HEK293 (cell line): ENCODE measurements around the gene CKLF.

Experiments
- CTCF ChIA-PET: fragments of 350-600 bp; formaldehyde crosslinking; extraction: SDS; loops from one replicate; lab custom pipeline; 2021; ENCODE audit warnings: antibody characterized with exemption; lab: Yijun Ruan, JAX
- POLR2A ChIA-PET: fragments of 300-600 bp; formaldehyde crosslinking; extraction: SDS; loops from one replicate; lab custom pipeline; 2020; ENCODE audit warnings: antibody characterized with exemption, inconsistent platforms; lab: Yijun Ruan, JAX
- H3K27ac ChIP-seq: fragments of 200-500 bp; sonication (Bioruptor generic); 2 replicates; pipeline ENCODE4 v1.5.1; 2014; ENCODE audit warnings: low read depth, low read length, control low read depth, inconsistent platforms; ENCODE audit errors: extremely low read depth
- H3K36me3 ChIP-seq, 2 experiments: fragments of 200-500 bp in 1 of 2; sonication (Bioruptor generic) in 1 of 2; 1 replicate in 1 of 2; 2 replicates in 1 of 2; pipeline ENCODE4 v1.5.1; 2014 to 2017; ENCODE audit warnings: inconsistent platforms in 2 of 2, low read length in 2 of 2; ENCODE audit not compliant: control insufficient read depth in 2 of 2, insufficient read depth in 1 of 2
- H3K4me1 ChIP-seq: fragments of 200-500 bp; sonication (Bioruptor generic); 2 replicates; pipeline ENCODE4 v1.5.1; 2014; ENCODE audit warnings: mild to moderate bottlenecking, low read length, inconsistent platforms; ENCODE audit not compliant: control insufficient read depth, insufficient read depth
- H3K4me3 ChIP-seq: 2 replicates; pipeline ENCODE4 v1.5.1; 2011; ENCODE audit warnings: low read depth, mild to moderate bottlenecking, control low read depth, low read length, moderate library complexity
- H3K9me3 ChIP-seq: fragments of 200-500 bp; sonication (Bioruptor generic); 2 replicates; pipeline ENCODE4 v1.5.1; 2014; ENCODE audit warnings: low read depth, low read length, inconsistent platforms; ENCODE audit not compliant: control insufficient read depth, insufficient read depth
- CTCF ChIP-seq: fragments of 450-650 bp; formaldehyde crosslinking; IDR thresholded peaks from 2 replicates; pipeline ENCODE4 v1.5.1; 2016; ENCODE audit warnings: missing biosample characterization, missing genetic modification characterization
- EGR2 ChIP-seq: fragments of 450-650 bp; formaldehyde crosslinking; IDR thresholded peaks from 2 replicates; pipeline ENCODE4 v1.5.1; 2016; ENCODE audit warnings: low read depth, missing biosample characterization, missing genetic modification characterization
- KLF1 ChIP-seq: fragments of 450-650 bp; formaldehyde crosslinking; IDR thresholded peaks from 2 replicates; pipeline ENCODE4 v1.5.1; 2016; ENCODE audit warnings: missing biosample characterization, missing genetic modification characterization
- REPIN1 ChIP-seq: fragments of 450-650 bp; formaldehyde crosslinking; IDR thresholded peaks from 2 replicates; pipeline ENCODE4 v1.5.1; 2017; ENCODE audit warnings: missing biosample characterization, missing genetic modification characterization, low read depth
- YY2 ChIP-seq: fragments of 450-650 bp; formaldehyde crosslinking; IDR thresholded peaks from 2 replicates; pipeline ENCODE4 v1.5.1; 2016; ENCODE audit warnings: missing biosample characterization, missing genetic modification characterization
- ZNF155 ChIP-seq: fragments of 450-650 bp; formaldehyde crosslinking; IDR thresholded peaks from 2 replicates; pipeline ENCODE4 v1.5.1; 2016; ENCODE audit warnings: missing biosample characterization, missing genetic modification characterization
- ZNF19 ChIP-seq: fragments of 450-650 bp; formaldehyde crosslinking; IDR thresholded peaks from 2 replicates; pipeline ENCODE4; 2016; ENCODE audit warnings: missing biosample characterization, missing genetic modification characterization, low read depth
- ZNF341 ChIP-seq: fragments of 450-650 bp; formaldehyde crosslinking; IDR thresholded peaks from 2 replicates; pipeline ENCODE4; 2016; ENCODE audit warnings: low read depth, missing biosample characterization, missing genetic modification characterization
- ZNF433 ChIP-seq: fragments of 450-650 bp; formaldehyde crosslinking; IDR thresholded peaks from 2 replicates; pipeline ENCODE4 v1.5.1; 2016; ENCODE audit warnings: missing biosample characterization, missing genetic modification characterization, low read depth
- ZNF571 ChIP-seq: fragments of 450-650 bp; formaldehyde crosslinking; IDR thresholded peaks from 2 replicates; pipeline ENCODE4 v1.5.0; 2017; ENCODE audit warnings: missing biosample characterization, missing genetic modification characterization
- ZNF664 ChIP-seq: fragments of 450-650 bp; formaldehyde crosslinking; IDR thresholded peaks from 2 replicates; pipeline ENCODE4 v1.5.1; 2016; ENCODE audit warnings: missing biosample characterization, missing genetic modification characterization
- TF ChIP-seq, protein P1 (sequence below): fragments of 450-650 bp; formaldehyde crosslinking; IDR thresholded peaks from 2 replicates; pipeline ENCODE4 v1.5.1; 2017; ENCODE audit warnings: missing biosample characterization, missing genetic modification characterization
- TF ChIP-seq, protein P2 (sequence below): fragments of 450-650 bp; formaldehyde crosslinking; IDR thresholded peaks from 2 replicates; pipeline ENCODE4 v1.5.1; 2016; ENCODE audit warnings: missing biosample characterization, missing genetic modification characterization

CKLF gene

DNA sequence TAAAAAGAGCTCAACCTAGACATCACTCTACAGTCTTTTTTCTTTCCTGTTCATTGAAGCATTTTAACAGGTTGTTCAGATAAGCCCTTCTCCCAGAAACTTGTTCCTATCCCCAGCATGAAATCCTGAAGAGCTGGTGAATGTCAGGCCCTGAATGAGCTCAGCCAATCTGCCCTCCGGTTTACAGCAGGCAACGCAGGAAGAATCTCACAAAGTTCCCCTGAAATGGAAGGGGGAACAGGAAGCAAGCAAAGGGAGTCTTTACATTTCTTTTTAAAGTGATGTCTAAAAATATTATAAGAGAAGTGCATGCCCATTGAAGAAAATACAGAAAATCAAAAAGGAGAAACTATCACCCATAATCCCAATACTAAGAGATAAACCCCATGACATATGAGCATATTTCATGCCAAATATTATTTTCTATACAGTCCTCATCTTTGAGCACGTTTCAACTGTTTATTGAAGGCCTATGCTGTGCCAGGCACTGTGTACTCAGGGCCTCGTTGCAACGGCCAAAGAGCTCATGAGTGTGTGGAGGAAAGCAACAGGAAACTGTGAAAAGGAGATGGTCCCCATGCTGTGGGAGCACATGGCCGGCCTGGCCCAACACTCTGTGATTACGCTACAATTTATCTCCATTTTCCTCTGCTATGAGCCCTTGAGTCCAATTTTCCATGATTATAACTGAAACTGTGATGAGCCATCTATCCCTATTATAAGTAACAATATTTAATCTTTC lies 8.2 kb upstream of the CKLF start:
- TF ChIP-seq CTCF (tag by site-specific recombination) (no peak), ZNF155 (tag by site-specific recombination) (no peak), YY2 (tag by site-specific recombination) (no peak), ZNF433 (tag by site-specific recombination) (no peak)
- TF ChIP-seq, protein P1, sequence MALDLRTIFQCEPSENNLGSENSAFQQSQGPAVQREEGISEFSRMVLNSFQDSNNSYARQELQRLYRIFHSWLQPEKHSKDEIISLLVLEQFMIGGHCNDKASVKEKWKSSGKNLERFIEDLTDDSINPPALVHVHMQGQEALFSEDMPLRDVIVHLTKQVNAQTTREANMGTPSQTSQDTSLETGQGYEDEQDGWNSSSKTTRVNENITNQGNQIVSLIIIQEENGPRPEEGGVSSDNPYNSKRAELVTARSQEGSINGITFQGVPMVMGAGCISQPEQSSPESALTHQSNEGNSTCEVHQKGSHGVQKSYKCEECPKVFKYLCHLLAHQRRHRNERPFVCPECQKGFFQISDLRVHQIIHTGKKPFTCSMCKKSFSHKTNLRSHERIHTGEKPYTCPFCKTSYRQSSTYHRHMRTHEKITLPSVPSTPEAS (tag by site-specific recombination), result no peak
- Histone ChIP-seq H3K4me3 (no peak overlapping the region), H3K27ac (no peak overlapping the region), H3K9me3 (no peaks in the 10 kb centered on the region), H3K4me1 (no peaks in the 10 kb centered on the region), H3K36me3 (peaks cover 3 to 16% of the 10 kb centered on the region in 2 experiments; a peak in 2 of 3 replicates)
- ChIA-PET POLR2A (no interaction called here), CTCF (no interaction called here)

GRCh38 chr16:66547101-66547989 lies 5.0 kb upstream of the CKLF start:
- POLR2A ChIA-PET, result no interaction called here
- H3K4me1 ChIP-seq, result no peaks in the 10 kb centered on the region
- CTCF ChIA-PET, result interaction anchor here (0.5 to 0.8 kb wide), 3 partner anchors 27 to 192 kb away, joined by 3 read pairs; no protein-coding TSS in a partner anchor
- peaks cover 0 to 11% of the 10 kb centered on the region in 2 experiments; a peak in 2 of 3 replicates for H3K36me3 ChIP-seq
- H3K4me3 ChIP-seq, result no peak overlapping the region
- no peak overlapping the region for H3K27ac ChIP-seq
- no peaks in the 10 kb centered on the region for H3K9me3 ChIP-seq
- TF ChIP-seq ZNF341, result 0 out of 2 replicates have a peak, but pooled peaks have one; percentile 14
- TF ChIP-seq, protein P2, sequence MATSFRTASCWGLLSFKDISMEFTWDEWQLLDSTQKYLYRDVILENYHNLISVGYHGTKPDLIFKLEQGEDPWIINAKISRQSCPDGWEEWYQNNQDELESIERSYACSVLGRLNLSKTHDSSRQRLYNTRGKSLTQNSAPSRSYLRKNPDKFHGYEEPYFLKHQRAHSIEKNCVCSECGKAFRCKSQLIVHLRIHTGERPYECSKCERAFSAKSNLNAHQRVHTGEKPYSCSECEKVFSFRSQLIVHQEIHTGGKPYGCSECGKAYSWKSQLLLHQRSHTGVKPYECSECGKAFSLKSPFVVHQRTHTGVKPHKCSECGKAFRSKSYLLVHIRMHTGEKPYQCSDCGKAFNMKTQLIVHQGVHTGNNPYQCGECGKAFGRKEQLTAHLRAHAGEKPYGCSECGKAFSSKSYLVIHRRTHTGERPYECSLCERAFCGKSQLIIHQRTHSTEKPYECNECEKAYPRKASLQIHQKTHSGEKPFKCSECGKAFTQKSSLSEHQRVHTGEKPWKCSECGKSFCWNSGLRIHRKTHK (tag by site-specific recombination), result no peak
- no peak for TF ChIP-seq EGR2 (tag by site-specific recombination)
- no peak for TF ChIP-seq ZNF571 (tag by site-specific recombination)
- TF ChIP-seq ZNF664 (tag by site-specific recombination), result no peak
- TF ChIP-seq ZNF19 (tag by site-specific recombination), result no peak

- Histone ChIP-seq H3K27ac (no peak overlapping the region), H3K36me3 (peaks cover 0 to 10% of the 10 kb centered on the region in 2 experiments; a peak in 2 of 3 replicates)
- no peak for TF ChIP-seq KLF1
- TF ChIP-seq REPIN1, result no peak
- TF ChIP-seq, all 188 proteins: peak for 0
- POLR2A ChIA-PET, result no interaction called here
- Histone ChIP-seq H3K4me3 (no peak overlapping the region), H3K9me3 (no peaks in the 10 kb centered on the region), H3K4me1 (no peaks in the 10 kb centered on the region)
- CTCF ChIA-PET, result interaction anchor here (0.5 to 0.6 kb wide), 2 partner anchors 79 to 192 kb away, joined by 3 read pairs; no protein-coding TSS in a partner anchor
Observed at GRCh38 chr16:66548068-66548467, 4.3 kb upstream of the CKLF start.
